Large intestine (tissue), 3 donors: Measurements from ENCODE around the gene KLHL42. TPM values are rescaled to one million over a fixed set of nuclear protein-coding genes. Genes with fewer than 3 reads are reported as not detected.

Experiments
- DNase-seq, 2 donors: peaks; one replicate each; pipeline versions ENCODE4 v3.0.0 to v3.0.0-alpha.2; 2013
- H3K27ac ChIP-seq: one replicate; pipeline ENCODE4 v1.5.1; 2013; ENCODE audit warnings: low read length
- H3K27me3 ChIP-seq: 2 replicates; pipeline ENCODE4 v1.6.1; 2013; ENCODE audit warnings: low read length; ENCODE audit not compliant: control insufficient read depth, insufficient read depth
- H3K36me3 ChIP-seq: 2 replicates; pipeline ENCODE4 v1.6.1; 2013; ENCODE audit warnings: low read length; ENCODE audit not compliant: control insufficient read depth, insufficient read depth
- H3K4me1 ChIP-seq: one replicate; pipeline ENCODE4 v1.6.1; 2013; ENCODE audit warnings: low read length; ENCODE audit not compliant: control insufficient read depth, insufficient read depth
- H3K4me3 ChIP-seq: one replicate; pipeline ENCODE4 v1.5.1; 2013; ENCODE audit warnings: low read length
- H3K9me3 ChIP-seq: one replicate; pipeline ENCODE4 v1.6.1; 2013; ENCODE audit warnings: mild to moderate bottlenecking, low read depth, low read length, moderate library complexity; ENCODE audit not compliant: control insufficient read depth
- WGBS: methylation state at CpG from one replicate; pipeline ENCODE4 v1.1.5; 2013; ENCODE audit warnings: low lambda C conversion rate; ENCODE audit not compliant: insufficient coverage; 5-methylcytosine and 5-hydroxymethylcytosine counted together
- polyA plus RNA-seq: library from polyadenylated mRNA; unstranded; fragments of 120-200 nt; gene quantifications from one replicate; pipeline ENCODE4 v1.2.1, GENCODE V29; 2013

The KLHL42 gene
- polyA plus RNA-seq, 1 donor: 27.7 TPM

GRCh38 chr12:27797301-27798025 lies 17.4 kb downstream of the KLHL42 start:
- no CpG with 5 or more reads among the region's 24 CpGs for WGBS
- Histone ChIP-seq H3K9me3 (no peaks in the 10 kb centered on the region), H3K27ac (no peak overlapping the region), H3K4me1 (no peaks in the 10 kb centered on the region), H3K4me3 (no peak overlapping the region), H3K36me3 (peaks cover 59% of the 10 kb centered on the region), H3K27me3 (no peaks in the 10 kb centered on the region)
- DNase-seq: no peak

GRCh38 chr12:27800819-27801218 lies 20.8 kb downstream of the KLHL42 start:
- no peaks in the 10 kb centered on the region for H3K4me1 ChIP-seq
- H3K4me3 ChIP-seq: no peak overlapping the region
- no peak overlapping the region for H3K27ac ChIP-seq
- WGBS: 100% methylated on average over 1 of the region's 3 CpGs
- no peak for DNase-seq
- peaks cover 29% of the 10 kb centered on the region for H3K36me3 ChIP-seq
- H3K9me3 ChIP-seq: no peaks in the 10 kb centered on the region
- H3K27me3 ChIP-seq: no peaks in the 10 kb centered on the region

- Histone ChIP-seq H3K4me3 (no peak overlapping the region), H3K9me3 (no peaks in the 10 kb centered on the region), H3K27me3 (no peaks in the 10 kb centered on the region), H3K27ac (no peak overlapping the region), H3K4me1 (no peaks in the 10 kb centered on the region), H3K36me3 (peaks cover 23% of the 10 kb centered on the region)
- DNase-seq: no peak
- no CpG with 5 or more reads among the region's 5 CpGs for WGBS
Measured at GRCh38 chr12:27801630-27802029, 21.6 kb downstream of the KLHL42 start.

- no peak for DNase-seq
- Histone ChIP-seq H3K27me3 (no peaks in the 10 kb centered on the region), H3K36me3 (peaks cover 15% of the 10 kb centered on the region), H3K9me3 (no peaks in the 10 kb centered on the region), H3K27ac (no peak overlapping the region), H3K4me1 (no peaks in the 10 kb centered on the region), H3K4me3 (no peak overlapping the region)
- 70% methylated on average over 2 of the region's 4 CpGs for WGBS
Measured at GRCh38 chr12:27802511-27802910, 22.5 kb downstream of the KLHL42 start.

- Histone ChIP-seq H3K4me3 (no peak overlapping the region), H3K36me3 (peaks cover 11% of the 10 kb centered on the region), H3K9me3 (no peaks in the 10 kb centered on the region), H3K27ac (no peak overlapping the region), H3K4me1 (no peaks in the 10 kb centered on the region), H3K27me3 (no peaks in the 10 kb centered on the region)
- no CpG with 5 or more reads among the region's 2 CpGs for WGBS
- no peak for DNase-seq
Measured at GRCh38 chr12:27802936-27803335, 22.9 kb downstream of the KLHL42 start.

GRCh38 chr12:27805238-27805637 lies 25.2 kb downstream of the KLHL42 start:
- Histone ChIP-seq H3K27ac (no peak overlapping the region), H3K36me3 (no peaks in the 10 kb centered on the region), H3K4me1 (no peaks in the 10 kb centered on the region), H3K4me3 (no peak overlapping the region), H3K27me3 (no peaks in the 10 kb centered on the region), H3K9me3 (no peaks in the 10 kb centered on the region)
- no peak for DNase-seq
- WGBS: no CpG with 5 or more reads among the region's 1 CpG

- DNase-seq: no peak
- Histone ChIP-seq H3K27ac (no peak overlapping the region), H3K4me3 (no peak overlapping the region), H3K9me3 (no peaks in the 10 kb centered on the region), H3K27me3 (no peaks in the 10 kb centered on the region), H3K4me1 (no peaks in the 10 kb centered on the region), H3K36me3 (no peaks in the 10 kb centered on the region)
- no CpG with 5 or more reads among the region's 4 CpGs for WGBS
Measured at GRCh38 chr12:27806259-27806658, 26.2 kb downstream of the KLHL42 start.

GRCh38 chr12:27807063-27807703 lies 27.1 kb downstream of the KLHL42 start:
- H3K27ac ChIP-seq: no peak overlapping the region
- WGBS: 100% methylated on average over 1 of the region's 8 CpGs
- no peak overlapping the region for H3K4me3 ChIP-seq
- H3K27me3 ChIP-seq: no peaks in the 10 kb centered on the region
- DNase-seq: no peak
- H3K4me1 ChIP-seq: no peaks in the 10 kb centered on the region
- H3K9me3 ChIP-seq: no peaks in the 10 kb centered on the region
- no peaks in the 10 kb centered on the region for H3K36me3 ChIP-seq

- Histone ChIP-seq H3K27me3 (no peaks in the 10 kb centered on the region), H3K4me3 (no peak overlapping the region), H3K4me1 (no peaks in the 10 kb centered on the region), H3K36me3 (no peaks in the 10 kb centered on the region), H3K9me3 (no peaks in the 10 kb centered on the region), H3K27ac (no peak overlapping the region)
- no peak for DNase-seq
- 67% methylated on average over 1 of the region's 6 CpGs for WGBS
Measured at GRCh38 chr12:27808841-27809240, 28.8 kb downstream of the KLHL42 start.

GRCh38 chr12:27810756-27811155 lies 30.7 kb downstream of the KLHL42 start:
- H3K36me3 ChIP-seq: no peaks in the 10 kb centered on the region
- H3K27me3 ChIP-seq: no peaks in the 10 kb centered on the region
- WGBS: no CpG with 5 or more reads among the region's 4 CpGs
- peaks cover 5% of the 10 kb centered on the region for H3K4me1 ChIP-seq
- H3K4me3 ChIP-seq: no peak overlapping the region
- no peak for DNase-seq
- H3K9me3 ChIP-seq: no peaks in the 10 kb centered on the region
- no peak overlapping the region for H3K27ac ChIP-seq

- Histone ChIP-seq H3K27ac (no peak overlapping the region), H3K4me1 (peaks cover 5% of the 10 kb centered on the region), H3K9me3 (no peaks in the 10 kb centered on the region), H3K4me3 (no peak overlapping the region), H3K27me3 (no peaks in the 10 kb centered on the region), H3K36me3 (no peaks in the 10 kb centered on the region)
- DNase-seq: no peak
- WGBS: 40% methylated on average over 2 of the region's 6 CpGs
Measured at GRCh38 chr12:27812502-27812901, 32.5 kb downstream of the KLHL42 start.
